IMR-90 (cell line): ENCODE measurements around the gene HNRNPD. TPM values are rescaled to one million over a fixed set of nuclear protein-coding genes. Genes with fewer than 3 reads are reported as not detected.

ENCODE experiments used
- ATAC-seq: fragments of 200-7000 bp; cut with Tn5 transposase; 2 replicates; pipeline ENCODE4 v1.9.1; 2020; ENCODE audit warnings: low read depth, mild to moderate bottlenecking, moderate library complexity
- BruUV-seq: library from RNA; stranded (reverse); fragments of 400-500 nt; replicated peaks from 2 replicates; lab custom pipeline; 2021; lab: Mats Ljungman, UMichigan
- CTCF ChIA-PET: fragments of 300-600 bp; formaldehyde crosslinking; extraction: SDS; loops from one replicate; lab custom pipeline; 2021; ENCODE audit warnings: antibody characterized with exemption; lab: Yijun Ruan, JAX
- POLR2A ChIA-PET: fragments of 300-600 bp; sonication (Branson Sonifier 250); formaldehyde crosslinking; loops from one replicate; lab custom pipeline; 2022; ENCODE audit warnings: antibody characterized with exemption; ENCODE audit not compliant: unreplicated experiment; lab: Charles Lee
- DNase-seq: peaks from one replicate; pipeline ENCODE4 v3.0.0; 2013
- H2AFZ ChIP-seq: replicated peaks from 2 replicates; pipeline ENCODE3; 2013; ENCODE audit warnings: low read length, mild to moderate bottlenecking; ENCODE audit not compliant: poor library complexity
- H2AK5ac ChIP-seq: 2 replicates; pipeline ENCODE4 v1.6.1; 2013; ENCODE audit warnings: low read depth, low read length, inconsistent platforms
- H2AK9ac ChIP-seq: replicated peaks from 2 replicates; pipeline ENCODE3; 2013; ENCODE audit warnings: mild to moderate bottlenecking, low read depth, low read length, moderate library complexity; ENCODE audit not compliant: poor library complexity
- H2BK120ac ChIP-seq: 2 replicates; pipeline ENCODE4 v1.6.1; 2013; ENCODE audit warnings: low read depth, low read length, inconsistent platforms
- H2BK15ac ChIP-seq: 3 replicates; pipeline ENCODE4 v1.6.1; 2013; ENCODE audit warnings: low read depth, low read length, inconsistent platforms
- H2BK20ac ChIP-seq: 2 replicates; pipeline ENCODE4 v1.6.1; 2013; ENCODE audit warnings: low read depth, mild to moderate bottlenecking, inconsistent platforms, low read length, moderate library complexity
- H2BK5ac ChIP-seq: 2 replicates; pipeline ENCODE4 v1.6.1; 2013; ENCODE audit warnings: mild to moderate bottlenecking, low read depth, low read length, inconsistent platforms; ENCODE audit not compliant: poor library complexity, severe bottlenecking
- H3K14ac ChIP-seq: replicated peaks from 2 replicates; pipeline ENCODE4 v1.6.1; 2013; ENCODE audit warnings: low read depth, low read length, inconsistent platforms
- H3K18ac ChIP-seq: 2 replicates; pipeline ENCODE4 v1.6.1; 2013; ENCODE audit warnings: low read depth, low read length, control low read depth
- H3K23ac ChIP-seq: 2 replicates; pipeline ENCODE4 v1.6.1; 2013; ENCODE audit warnings: low read depth, low read length, inconsistent platforms
- H3K27ac ChIP-seq: 2 replicates; pipeline ENCODE4 v1.5.1; 2013; ENCODE audit warnings: mild to moderate bottlenecking, control low read depth, low read length; ENCODE audit not compliant: insufficient read depth
- H3K27me3 ChIP-seq: 2 replicates; pipeline ENCODE4 v1.6.1; 2013; ENCODE audit warnings: low read length; ENCODE audit not compliant: control insufficient read depth, insufficient read depth
- H3K36me3 ChIP-seq: 2 replicates; pipeline ENCODE4 v1.6.1; 2013; ENCODE audit warnings: low read length, mixed read lengths; ENCODE audit not compliant: control insufficient read depth, insufficient read depth
- H3K4ac ChIP-seq: 2 replicates; pipeline ENCODE4 v1.6.1; 2013; ENCODE audit warnings: low read depth, low read length, inconsistent platforms
- H3K4me1 ChIP-seq: 2 replicates; pipeline ENCODE4 v1.6.1; 2013; ENCODE audit warnings: low read length, mixed read lengths; ENCODE audit not compliant: control insufficient read depth, insufficient read depth
- H3K4me2 ChIP-seq: 2 replicates; pipeline ENCODE4 v1.6.1; 2013; ENCODE audit warnings: low read depth, mild to moderate bottlenecking, control low read depth, low read length, moderate library complexity
- H3K4me3 ChIP-seq: 2 replicates; pipeline ENCODE4 v1.5.1; 2013; ENCODE audit warnings: low read depth, mild to moderate bottlenecking, control low read depth, low read length, moderate library complexity; ENCODE audit not compliant: insufficient read depth
- H3K56ac ChIP-seq: 2 replicates; pipeline ENCODE4 v1.6.1; 2013; ENCODE audit warnings: low read length, inconsistent platforms; ENCODE audit not compliant: insufficient read depth; ENCODE audit errors: extremely low read depth
- H3K79me1 ChIP-seq, 2 experiments: 2 replicates each; pipeline ENCODE4 v1.6.1; 2013; ENCODE audit warnings: low read length in 2 of 2, inconsistent platforms in 1 of 2, low read depth in 1 of 2
- H3K9ac ChIP-seq: 2 replicates; pipeline ENCODE4 v1.6.1; 2013; ENCODE audit warnings: low read depth, low read length, control low read depth
- H3K9me1 ChIP-seq: 2 replicates; pipeline ENCODE4 v1.6.1; 2013; ENCODE audit warnings: low read length, inconsistent platforms; ENCODE audit not compliant: insufficient read depth
- H3K9me3 ChIP-seq: 2 replicates; pipeline ENCODE4 v1.6.1; 2013; ENCODE audit warnings: low read length; ENCODE audit not compliant: control insufficient read depth, insufficient read depth
- H4K20me1 ChIP-seq: 2 replicates; pipeline ENCODE4 v1.6.1; 2013; ENCODE audit warnings: low read length, inconsistent platforms; ENCODE audit not compliant: insufficient read depth
- H4K5ac ChIP-seq: 2 replicates; pipeline ENCODE4 v1.6.1; 2013; ENCODE audit warnings: mild to moderate bottlenecking, low read depth, low read length, control low read depth
- H4K8ac ChIP-seq, 2 experiments: 2 replicates each; pipeline ENCODE4 v1.6.1; 2013; ENCODE audit warnings: low read depth in 2 of 2, low read length in 2 of 2, control low read depth in 1 of 2, inconsistent platforms in 1 of 2
- H4K91ac ChIP-seq: 2 replicates; pipeline ENCODE4 v1.6.1; 2013; ENCODE audit warnings: low read depth, low read length, inconsistent platforms; ENCODE audit not compliant: insufficient read depth
- FOS ChIP-seq: fragments of 150-350 bp; IDR thresholded peaks from 2 replicates; pipeline ENCODE4 v1.6.1; 2016; ENCODE audit warnings: low read depth, low read length
- MAZ ChIP-seq: IDR thresholded peaks from 2 replicates; pipeline ENCODE4 v1.6.1; 2012; ENCODE audit warnings: low read depth, mild to moderate bottlenecking, low read length, improper control_type of control experiment, moderate library complexity, borderline replicate concordance
- MXI1 ChIP-seq: IDR thresholded peaks from 2 replicates; pipeline ENCODE4 v1.6.1; 2012; ENCODE audit warnings: low read depth, mild to moderate bottlenecking, low read length, moderate library complexity, borderline replicate concordance
- dilution Hi-C: fragments of 300-500 bp; cut with HindIII; formaldehyde crosslinking; loops from one replicate; pipeline ENCODE4 v1.14.3; 2018; ENCODE audit warnings: low sequenced_read_pairs; ENCODE audit not compliant: unreplicated experiment
- in situ Hi-C: fragments of 300-500 bp; cut with MboI; formaldehyde crosslinking; loops from 3 replicates; pipeline ENCODE4 v1.14.3; 2019; ENCODE audit warnings: low sequenced_read_pairs, inconsistent platforms, mixed read lengths
- intact Hi-C: fragments of 100-400 bp; cut with micrococcal nuclease; formaldehyde crosslinking; loops from 2 replicates; pipeline ENCODE4 v1.10.0; 2022
- polyA plus RNA-seq, 3 experiments: library from polyadenylated mRNA; depleted of rRNA; stranded (reverse); fragments of >200 nt; gene quantifications; 2 replicates each; pipeline ENCODE4 v1.2.3, GENCODE V29; 2012; ENCODE audit warnings: low replicate concordance in 1 of 3
- total RNA-seq: library from RNA; depleted of rRNA; stranded (reverse); fragments of >200 nt; gene quantifications from 2 replicates; pipeline ENCODE4 v1.2.3, GENCODE V29; 2012
- TF ChIP-seq, protein P1 (sequence below): fragments of 150-350 bp; IDR thresholded peaks from 2 replicates; pipeline ENCODE4 v1.6.1; 2017; ENCODE audit warnings: mild to moderate bottlenecking, antibody characterized with exemption, low read length, low read depth

The HNRNPD gene
- total and polyA plus RNA-seq, 2 of the 4 experiments (the other 2 are of a cell fraction) = 9.7 to 142 TPM

- no peak overlapping the region for H3K56ac ChIP-seq
- H2BK5ac ChIP-seq = no peak overlapping the region
- no peaks in the 10 kb centered on the region for H3K4me1 ChIP-seq
- in situ Hi-C loops (no loop called here), intact Hi-C loops (no loop called here), dilution Hi-C loops (no loop called here)
- no peak overlapping the region for H2BK20ac ChIP-seq
- no peak overlapping the region for H3K9ac ChIP-seq
- H2BK15ac ChIP-seq = no peak overlapping the region
- no peak overlapping the region for H3K4me2 ChIP-seq
- H2AK9ac ChIP-seq = no peak overlapping the region
- no peaks in the 10 kb centered on the region for H3K9me3 ChIP-seq
- peaks cover 6 to 27% of the 10 kb centered on the region in 2 experiments; a peak in 2 of 4 replicates for H3K79me1 ChIP-seq
- H3K27me3 ChIP-seq = no peaks in the 10 kb centered on the region
- H3K27ac ChIP-seq = no peak overlapping the region
- TF ChIP-seq MXI1 (no peak), MAZ (no peak), FOS (no peak)
- TF ChIP-seq, protein P1, sequence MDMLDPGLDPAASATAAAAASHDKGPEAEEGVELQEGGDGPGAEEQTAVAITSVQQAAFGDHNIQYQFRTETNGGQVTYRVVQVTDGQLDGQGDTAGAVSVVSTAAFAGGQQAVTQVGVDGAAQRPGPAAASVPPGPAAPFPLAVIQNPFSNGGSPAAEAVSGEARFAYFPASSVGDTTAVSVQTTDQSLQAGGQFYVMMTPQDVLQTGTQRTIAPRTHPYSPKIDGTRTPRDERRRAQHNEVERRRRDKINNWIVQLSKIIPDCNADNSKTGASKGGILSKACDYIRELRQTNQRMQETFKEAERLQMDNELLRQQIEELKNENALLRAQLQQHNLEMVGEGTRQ = no peak
- no TSS peak for BruUV-seq
- H4K20me1 ChIP-seq = peaks cover 8% of the 10 kb centered on the region; the same call in 1 of the 2 replicates
- H2AFZ ChIP-seq = no peak overlapping the region
- no peak for DNase-seq
- H3K4me3 ChIP-seq = no peak overlapping the region
- ATAC-seq = no peak
- CTCF ChIA-PET = no interaction called here
- H3K18ac ChIP-seq = no peak overlapping the region
- H2AK5ac ChIP-seq = no peak overlapping the region
- POLR2A ChIA-PET = no interaction called here
- no peak overlapping the region for H4K91ac ChIP-seq
- H4K8ac ChIP-seq = no peak overlapping the region
- no peak overlapping the region for H2BK120ac ChIP-seq
- H3K14ac ChIP-seq = no peak overlapping the region
- H3K36me3 ChIP-seq = peaks cover 9% of the 10 kb centered on the region; the same call in 1 of the 2 replicates
- no peaks in the 10 kb centered on the region; the same call in 1 of the 2 replicates for H3K9me1 ChIP-seq
- no peak overlapping the region for H3K23ac ChIP-seq
- no peak overlapping the region for H4K5ac ChIP-seq
- H3K4ac ChIP-seq = no peak overlapping the region
Measured at GRCh38 chr4:82346126-82346525, 27.7 kb downstream of the HNRNPD start.
